ENCODE measurements around the gene TRIM46. TPM values are rescaled to one million over a fixed set of nuclear protein-coding genes. Genes with fewer than 3 reads are reported as not detected.

The TRIM46 gene, protein sequence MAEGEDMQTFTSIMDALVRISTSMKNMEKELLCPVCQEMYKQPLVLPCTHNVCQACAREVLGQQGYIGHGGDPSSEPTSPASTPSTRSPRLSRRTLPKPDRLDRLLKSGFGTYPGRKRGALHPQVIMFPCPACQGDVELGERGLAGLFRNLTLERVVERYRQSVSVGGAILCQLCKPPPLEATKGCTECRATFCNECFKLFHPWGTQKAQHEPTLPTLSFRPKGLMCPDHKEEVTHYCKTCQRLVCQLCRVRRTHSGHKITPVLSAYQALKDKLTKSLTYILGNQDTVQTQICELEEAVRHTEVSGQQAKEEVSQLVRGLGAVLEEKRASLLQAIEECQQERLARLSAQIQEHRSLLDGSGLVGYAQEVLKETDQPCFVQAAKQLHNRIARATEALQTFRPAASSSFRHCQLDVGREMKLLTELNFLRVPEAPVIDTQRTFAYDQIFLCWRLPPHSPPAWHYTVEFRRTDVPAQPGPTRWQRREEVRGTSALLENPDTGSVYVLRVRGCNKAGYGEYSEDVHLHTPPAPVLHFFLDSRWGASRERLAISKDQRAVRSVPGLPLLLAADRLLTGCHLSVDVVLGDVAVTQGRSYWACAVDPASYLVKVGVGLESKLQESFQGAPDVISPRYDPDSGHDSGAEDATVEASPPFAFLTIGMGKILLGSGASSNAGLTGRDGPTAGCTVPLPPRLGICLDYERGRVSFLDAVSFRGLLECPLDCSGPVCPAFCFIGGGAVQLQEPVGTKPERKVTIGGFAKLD
- total RNA-seq, result 19.8 and 20.1 TPM in 2 replicates

- intact Hi-C loops (cut with micrococcal nuclease), result loop anchor here (5.0 kb wide), 4 partner anchors 171 to 616 kb away; partner anchors contain the start of genes CKS1B, SHC1, UBE2Q1 and ZBTB7B
Observed at GRCh38 chr1:155173478-155174323, at the start of gene TRIM46. Gene TRIM46 (plus strand): TSS chr1:155173849. CDS start chr1:155173967, 118 bp downstream.

- intact Hi-C loops (cut with micrococcal nuclease), result no loop called here
Observed at GRCh38 chr1:155124503-155125463, 48.9 kb upstream of the TRIM46 start.

- intact Hi-C loops (cut with micrococcal nuclease), result no loop called here
Observed at GRCh38 chr1:155125511-155125945, 48.1 kb upstream of the TRIM46 start.

DNA sequence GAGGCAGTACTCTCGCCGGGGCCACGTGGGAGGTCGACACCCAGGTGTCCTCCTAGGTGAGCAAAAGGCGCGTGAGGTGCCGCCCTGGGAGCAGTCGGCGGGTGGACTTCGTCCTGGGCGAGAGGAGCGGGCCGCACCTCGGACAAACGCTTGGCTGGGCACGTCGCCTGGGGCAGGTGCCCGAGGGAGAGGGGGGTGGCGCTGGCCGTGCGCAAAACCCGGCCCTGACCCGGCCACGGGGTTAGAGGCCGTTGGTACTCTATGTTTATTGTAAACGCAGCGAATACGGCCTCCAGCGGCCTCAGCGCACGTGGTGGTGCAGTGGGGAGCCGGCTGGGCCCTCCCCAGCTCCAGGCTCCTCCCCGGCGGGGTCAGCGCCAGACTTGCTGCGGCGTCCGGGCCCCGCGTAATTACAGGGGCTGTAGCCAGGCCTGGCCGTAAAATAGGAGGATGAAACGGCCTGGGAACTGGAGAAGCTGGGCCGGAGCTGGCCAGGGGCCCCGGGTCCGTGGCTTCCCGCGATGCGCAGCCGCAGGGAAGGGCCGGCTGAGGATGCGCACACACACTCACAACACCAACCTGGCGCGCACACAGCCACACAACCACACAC, 47.6 kb upstream of the TRIM46 start:
- intact Hi-C loops (cut with micrococcal nuclease), result no loop called here

DNA sequence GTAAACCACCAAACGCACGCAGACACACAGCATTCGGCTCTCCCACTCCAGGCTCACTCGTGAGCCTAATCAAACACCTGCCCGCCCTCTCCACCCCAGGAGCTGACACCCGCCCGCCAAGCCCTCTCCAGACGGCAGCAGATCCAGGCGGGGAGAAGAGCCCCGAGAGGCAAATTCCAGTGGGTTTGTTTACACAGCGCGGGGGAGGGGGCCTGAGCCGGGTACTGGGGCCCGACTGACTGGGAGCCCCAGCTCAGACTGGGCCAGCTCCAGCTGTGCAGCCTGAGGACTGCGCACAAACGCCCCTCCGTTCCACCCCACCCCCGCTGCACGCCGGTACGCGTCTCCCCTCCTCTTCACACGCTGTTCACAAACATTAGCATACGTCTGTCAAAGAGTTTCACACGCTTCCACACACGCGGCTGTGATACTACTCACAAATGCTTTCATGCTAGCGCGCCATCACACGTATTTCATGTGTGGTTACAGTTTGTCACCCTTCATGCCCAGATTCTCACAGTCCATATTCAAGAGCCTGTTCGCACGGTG, 47.0 kb upstream of the TRIM46 start:
- intact Hi-C loops (cut with micrococcal nuclease), result loop anchor here (1.0 kb wide), 1 partner anchor 9 kb away; the partner anchor contains the start of gene SLC50A1

DNA sequence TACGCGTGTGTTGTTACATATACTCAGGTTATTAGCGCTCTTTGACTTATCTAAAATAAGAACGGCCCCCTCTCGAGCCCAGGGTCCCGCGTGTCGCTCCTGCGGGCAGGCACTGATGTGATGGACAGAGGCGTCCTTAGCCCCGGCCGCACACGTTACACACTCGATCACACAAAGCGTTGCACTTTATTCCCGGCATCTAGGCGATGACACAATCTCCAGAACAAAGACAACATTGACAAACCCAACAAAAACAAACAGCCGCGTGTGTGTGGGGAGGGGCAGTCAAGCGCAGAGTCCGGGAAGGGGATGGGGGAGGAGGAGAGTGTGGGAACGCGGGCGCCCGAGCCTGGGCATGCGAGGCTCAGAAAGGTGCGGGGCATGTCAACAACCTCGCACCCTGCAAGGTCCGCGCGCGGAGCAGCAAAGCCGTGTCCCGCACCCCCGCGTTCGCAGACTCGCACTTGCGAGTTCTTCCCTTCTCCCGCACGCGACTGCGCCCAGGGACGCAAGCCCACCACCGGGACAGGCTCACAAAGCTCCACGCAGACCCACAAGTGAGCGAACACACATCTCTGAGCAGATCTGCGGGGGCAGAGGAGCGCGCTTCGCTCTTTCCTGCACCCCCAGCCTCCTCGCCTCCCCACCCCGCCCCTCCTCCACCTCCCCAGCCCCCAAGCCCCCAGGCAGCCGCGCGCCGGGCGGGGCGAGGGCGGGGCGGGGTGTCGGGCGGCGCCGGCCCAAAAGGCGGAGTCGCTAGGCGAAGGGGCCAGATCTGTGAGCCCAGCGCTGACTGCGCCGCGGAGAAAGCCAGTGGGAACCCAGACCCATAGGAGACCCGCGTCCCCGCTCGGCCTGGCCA, 46.3 kb upstream of the TRIM46 start, which contains the start of gene EFNA1:
Gene EFNA1 (plus strand): TSS at position 772 of the 862 bp plus-strand sequence. CDS start 102 bp downstream, outside the sequence.
- intact Hi-C loops (cut with micrococcal nuclease), result loop anchor here (1.0 kb wide), 1 partner anchor 8 kb away; the partner anchor contains the start of gene SLC50A1

DNA sequence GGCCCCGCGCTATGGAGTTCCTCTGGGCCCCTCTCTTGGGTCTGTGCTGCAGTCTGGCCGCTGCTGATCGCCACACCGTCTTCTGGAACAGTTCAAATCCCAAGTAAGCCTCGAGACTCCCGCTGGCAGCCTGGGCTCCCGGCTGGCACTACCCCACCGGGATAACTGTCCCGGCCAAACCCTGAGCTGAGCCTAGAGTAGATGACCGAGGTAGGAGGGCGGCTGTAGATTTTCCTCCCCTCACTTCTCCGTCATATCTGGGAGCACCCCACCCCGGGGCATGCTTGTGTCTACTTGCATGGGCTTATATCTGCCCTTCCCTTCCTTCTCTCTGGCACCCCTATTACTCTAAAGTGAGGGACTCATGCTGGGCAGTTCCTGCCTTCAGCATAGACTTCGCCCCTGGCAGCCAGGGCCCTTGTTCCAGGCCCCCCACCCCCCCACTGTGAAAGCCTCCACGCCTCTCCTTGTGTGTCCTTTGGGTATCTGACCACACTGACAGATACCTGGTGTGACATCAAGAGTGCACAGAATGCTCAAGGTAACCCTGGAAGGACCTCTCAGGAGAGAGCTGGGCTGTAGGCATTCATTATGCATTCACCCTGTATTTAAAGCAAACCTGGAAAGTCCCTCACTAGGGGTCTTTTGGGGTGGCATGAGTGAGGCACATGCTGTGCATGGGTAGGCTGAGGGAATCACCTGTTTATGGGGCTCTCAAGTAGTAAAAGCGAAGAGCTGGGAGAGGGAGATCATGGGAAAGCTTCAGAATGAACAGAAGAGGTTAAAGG, 45.5 kb upstream of the TRIM46 start:
- intact Hi-C loops (cut with micrococcal nuclease), result loop anchor here (1.0 kb wide), 1 partner anchor 7 kb away; the partner anchor contains the start of gene SLC50A1

DNA sequence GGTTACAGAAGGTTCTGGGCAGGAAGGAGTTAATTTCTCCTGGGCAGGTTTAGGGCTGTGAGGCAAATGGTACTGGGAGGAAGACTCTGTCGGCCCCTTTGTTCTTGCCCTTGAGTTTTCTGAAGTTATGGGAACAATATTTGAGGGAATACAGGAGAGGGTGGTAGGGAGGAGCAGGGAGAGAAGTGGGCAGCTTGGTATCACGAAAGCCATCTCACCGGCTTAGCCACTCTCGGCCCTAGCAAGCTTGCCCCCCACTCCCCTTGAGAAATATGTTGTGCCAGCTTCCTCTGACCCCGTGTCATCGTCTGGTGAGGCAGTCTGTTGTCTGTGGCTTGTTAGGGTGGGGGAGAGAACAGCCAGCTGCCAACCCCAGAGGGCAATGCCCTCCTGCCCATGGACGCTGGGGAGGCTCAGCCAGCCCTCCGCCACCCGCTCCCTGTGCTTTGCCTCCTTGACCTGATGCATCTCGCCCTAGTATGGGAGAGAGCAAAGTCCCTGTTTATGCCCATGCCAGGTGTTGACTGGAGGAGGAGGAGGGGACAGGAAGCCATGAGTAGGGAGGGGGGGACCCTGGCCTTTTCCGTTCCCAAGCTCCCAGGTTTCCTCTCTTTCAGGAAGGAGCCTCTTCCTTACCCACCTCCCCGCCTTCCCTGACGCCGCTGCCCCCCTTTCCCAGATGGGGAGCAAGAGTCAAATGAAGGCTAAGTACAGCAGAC, 44.7 kb upstream of the TRIM46 start:
- intact Hi-C loops (cut with micrococcal nuclease), result no loop called here

DNA sequence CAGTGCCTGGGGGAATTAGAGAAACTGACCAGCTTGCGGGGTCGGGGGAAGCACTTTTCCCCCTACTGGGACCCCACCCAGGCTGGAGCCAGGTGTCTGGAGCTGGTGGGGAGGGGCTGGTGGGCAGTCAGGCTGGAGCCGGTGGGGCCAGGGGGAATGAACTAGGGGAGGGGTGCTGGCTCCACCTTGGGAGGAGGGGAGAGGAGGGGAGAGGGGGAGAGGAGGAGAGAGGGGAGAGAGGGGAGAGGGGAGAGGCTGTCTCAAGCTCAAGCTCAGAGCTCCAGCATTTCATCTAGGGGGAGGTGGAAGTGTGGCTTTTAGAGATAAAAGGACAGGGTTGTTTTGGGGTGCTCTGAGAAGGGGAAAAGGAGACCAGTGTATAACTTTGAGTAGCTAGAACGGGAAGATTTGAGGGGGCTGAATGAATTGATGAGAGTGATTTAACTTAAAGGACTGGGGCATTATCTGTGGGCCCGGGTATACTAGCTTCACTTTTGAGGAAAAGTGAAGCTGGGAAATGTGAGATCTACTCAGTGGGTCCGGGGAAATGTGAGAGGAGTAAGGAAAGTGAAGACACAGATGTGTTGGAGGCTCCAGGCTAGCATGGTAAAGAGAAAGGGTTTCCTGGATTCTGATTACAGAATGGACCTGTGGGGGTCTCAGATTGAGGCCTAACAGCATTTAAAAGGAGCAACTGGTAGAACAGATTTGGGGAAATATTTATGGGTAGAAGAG, 43.2 kb upstream of the TRIM46 start:
- intact Hi-C loops (cut with micrococcal nuclease), result no loop called here

DNA sequence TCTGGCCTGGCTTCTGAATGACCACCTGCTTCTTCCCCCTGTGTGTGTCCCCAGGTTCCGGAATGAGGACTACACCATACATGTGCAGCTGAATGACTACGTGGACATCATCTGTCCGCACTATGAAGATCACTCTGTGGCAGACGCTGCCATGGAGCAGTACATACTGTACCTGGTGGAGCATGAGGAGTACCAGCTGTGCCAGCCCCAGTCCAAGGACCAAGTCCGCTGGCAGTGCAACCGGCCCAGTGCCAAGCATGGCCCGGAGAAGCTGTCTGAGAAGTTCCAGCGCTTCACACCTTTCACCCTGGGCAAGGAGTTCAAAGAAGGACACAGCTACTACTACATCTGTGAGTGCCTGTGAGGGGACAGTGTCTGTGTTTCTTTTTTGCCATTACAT, 42.4 kb upstream of the TRIM46 start:
- intact Hi-C loops (cut with micrococcal nuclease), result no loop called here

DNA sequence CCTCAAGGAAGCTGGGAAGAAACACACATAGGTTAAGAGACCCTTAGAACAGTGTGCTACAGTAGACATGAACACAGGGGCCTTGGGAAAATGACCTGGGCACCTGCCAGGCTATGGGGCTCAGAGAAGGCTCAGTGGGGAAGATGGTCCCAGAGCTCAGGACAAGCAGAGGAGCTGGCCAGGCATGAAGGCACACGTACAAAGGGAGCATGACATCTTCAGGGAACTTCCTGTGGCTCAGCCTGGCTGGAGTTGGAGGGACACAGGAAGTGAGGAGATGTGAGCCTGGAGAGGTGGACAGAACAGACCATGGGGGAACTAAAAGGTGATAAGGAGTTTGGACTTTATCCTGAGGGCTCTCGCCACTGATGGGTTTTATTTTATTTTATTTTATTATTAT, 41.8 kb upstream of the TRIM46 start:
- intact Hi-C loops (cut with micrococcal nuclease), result no loop called here

GRCh38 chr1:155133799-155134281, 39.8 kb upstream of the TRIM46 start:
- intact Hi-C loops (cut with micrococcal nuclease), result loop anchor here (2.0 kb wide), 2 partner anchors 35 to 575 kb away; partner anchors contain the start of gene UBE2Q1

GRCh38 chr1:155134322-155134721, 39.3 kb upstream of the TRIM46 start:
- intact Hi-C loops (cut with micrococcal nuclease), result loop anchor here (2.0 kb wide), 2 partner anchors 34 to 576 kb away; partner anchors contain the start of gene UBE2Q1

GRCh38 chr1:155134880-155135414, 38.7 kb upstream of the TRIM46 start:
- intact Hi-C loops (cut with micrococcal nuclease), result loop anchor here (1.0 to 5.0 kb wide), 6 partner anchors 8 to 919 kb away; partner anchors contain the start of genes EFNA1, LAMTOR2, RUSC1 and UBE2Q1

DNA sequence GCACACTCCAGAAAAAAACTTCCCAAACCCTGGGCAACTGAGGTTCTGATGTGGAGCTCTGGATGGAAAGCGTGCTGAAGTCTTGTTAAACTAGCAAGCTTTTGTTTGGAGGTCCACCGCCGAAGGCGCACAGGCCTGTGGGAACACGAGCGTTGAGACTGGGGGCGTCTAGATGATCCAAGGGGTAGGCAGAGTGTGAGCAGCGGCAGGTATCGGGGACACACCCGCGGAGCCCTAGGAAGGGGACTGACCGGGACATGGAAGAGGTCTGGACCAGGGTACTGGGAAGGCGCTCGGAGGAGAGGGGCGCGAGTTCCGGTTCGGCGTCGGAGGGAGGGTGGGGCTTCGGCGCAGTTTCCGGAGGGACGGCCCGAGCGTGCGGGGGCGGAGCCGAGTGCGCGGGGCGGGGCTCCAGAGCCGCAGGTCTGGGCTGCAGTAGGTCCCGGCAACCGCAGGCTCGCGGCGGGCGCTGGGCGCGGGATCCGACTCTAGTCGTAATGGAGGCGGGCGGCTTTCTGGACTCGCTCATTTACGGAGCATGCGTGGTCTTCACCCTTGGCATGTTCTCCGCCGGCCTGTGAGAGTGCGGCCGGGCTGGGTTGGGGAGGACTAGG, 38.1 kb upstream of the TRIM46 start, which contains the start of gene SLC50A1:
Gene SLC50A1 (plus strand): TSS at position 438 of the 614 bp plus-strand sequence. CDS start 60 bp downstream, at position 498.
- intact Hi-C loops (cut with micrococcal nuclease), result loop anchor here (1.0 to 5.0 kb wide), 6 partner anchors 8 to 919 kb away; partner anchors contain the start of genes EFNA1, LAMTOR2, RUSC1 and UBE2Q1
